GM19467 (cell line): ENCODE measurements around the gene LHX5.

Experiments
- ATAC-seq: cut with Tn5 transposase; IDR thresholded peaks from one replicate; pipeline ENCODE4 v1.9.1; 2021; ENCODE audit warnings: mild to moderate bottlenecking, moderate library complexity; ENCODE audit not compliant: unreplicated experiment

Gene LHX5

GRCh38 chr12:113478351-113479011 is 6.8 kb upstream of the LHX5 start:
- ATAC-seq: no peak

DNA sequence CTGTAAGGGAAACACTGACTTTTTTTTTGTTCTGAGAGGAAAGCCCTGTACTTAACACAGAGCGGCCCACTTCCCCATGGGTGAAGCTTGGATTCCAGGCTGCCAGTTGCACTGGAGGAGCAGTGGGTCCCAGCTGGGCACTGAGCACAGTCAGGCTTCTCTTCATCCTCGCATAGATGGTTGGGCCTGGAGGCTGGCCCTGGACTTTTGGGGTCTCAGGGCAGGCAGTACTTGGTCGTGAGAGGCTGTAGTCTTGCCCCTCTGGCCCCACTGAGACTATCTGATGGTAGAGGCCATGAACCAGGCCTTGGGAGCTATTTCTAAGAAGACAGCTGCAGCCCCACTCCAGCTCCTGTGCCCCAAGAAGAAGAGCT is 6.2 kb upstream of the LHX5 start:
- ATAC-seq: no peak

- no peak for ATAC-seq
Measured at GRCh38 chr12:113477171-113477841, 5.6 kb upstream of the LHX5 start.

DNA sequence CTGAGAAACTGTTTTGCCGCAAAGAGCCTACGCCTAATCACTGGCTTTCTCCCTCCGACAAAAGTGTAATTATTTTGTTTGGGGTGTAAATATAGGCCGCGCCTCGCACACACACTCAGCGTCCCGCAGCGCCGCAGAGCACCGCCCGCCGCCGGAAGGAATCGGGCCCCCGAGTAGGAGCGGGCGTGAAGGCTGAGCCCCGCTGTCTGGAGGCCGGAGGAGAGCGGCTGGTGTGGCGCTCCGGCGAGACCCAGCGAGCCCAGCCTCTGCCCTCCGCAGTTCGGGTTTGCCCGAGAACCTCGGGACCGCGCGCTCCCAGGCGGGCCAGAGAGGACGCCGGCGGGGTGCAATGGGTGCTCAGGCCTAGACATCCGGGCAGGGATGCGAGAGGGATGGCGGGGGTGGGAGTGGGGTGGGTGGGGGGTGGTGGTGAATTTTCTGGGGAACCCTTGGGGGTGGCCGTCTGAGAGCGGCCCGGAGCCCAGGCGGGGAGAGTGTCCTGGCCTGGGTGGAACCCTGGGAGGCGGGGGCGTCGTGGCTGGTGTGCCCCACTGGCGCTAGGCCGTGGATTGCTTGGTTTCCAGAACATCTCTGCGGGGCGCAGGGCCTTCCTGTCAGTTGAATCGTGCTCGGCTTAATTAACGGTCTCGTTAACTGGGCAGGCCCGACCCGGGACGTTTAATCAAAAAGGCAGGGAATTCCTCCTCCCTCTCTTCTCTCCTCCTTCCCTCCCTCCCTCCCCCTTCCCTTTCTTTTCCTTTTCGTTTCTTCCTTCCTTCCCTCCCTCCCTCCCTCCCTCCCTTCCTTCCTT is 4.7 kb upstream of the LHX5 start:
- ATAC-seq: no peak

- no peak for ATAC-seq
Measured at GRCh38 chr12:113475451-113476175, 3.9 kb upstream of the LHX5 start.

- no peak for ATAC-seq
Measured at GRCh38 chr12:113474635-113475436, 3.2 kb upstream of the LHX5 start.

DNA sequence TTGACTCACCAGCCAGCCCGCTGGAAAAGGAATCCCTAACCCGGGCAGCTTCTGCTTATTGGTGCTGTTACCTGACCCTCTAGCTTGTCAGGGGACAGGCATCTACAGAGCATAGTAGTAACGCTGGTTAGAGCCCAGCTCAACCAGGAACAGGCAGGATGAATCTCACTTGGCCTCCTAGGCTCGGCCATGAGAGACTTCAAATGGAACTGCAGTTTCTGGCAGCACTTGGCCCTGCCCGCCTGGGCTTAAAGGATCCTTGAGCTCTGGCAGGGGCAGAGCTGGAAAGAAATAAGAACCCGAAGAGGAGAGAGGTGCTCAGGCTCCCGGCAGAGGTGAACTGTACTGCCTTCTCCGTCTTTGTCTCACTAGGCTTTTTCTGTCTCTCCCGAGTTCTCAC is 2.3 kb upstream of the LHX5 start:
- ATAC-seq: no peak

DNA sequence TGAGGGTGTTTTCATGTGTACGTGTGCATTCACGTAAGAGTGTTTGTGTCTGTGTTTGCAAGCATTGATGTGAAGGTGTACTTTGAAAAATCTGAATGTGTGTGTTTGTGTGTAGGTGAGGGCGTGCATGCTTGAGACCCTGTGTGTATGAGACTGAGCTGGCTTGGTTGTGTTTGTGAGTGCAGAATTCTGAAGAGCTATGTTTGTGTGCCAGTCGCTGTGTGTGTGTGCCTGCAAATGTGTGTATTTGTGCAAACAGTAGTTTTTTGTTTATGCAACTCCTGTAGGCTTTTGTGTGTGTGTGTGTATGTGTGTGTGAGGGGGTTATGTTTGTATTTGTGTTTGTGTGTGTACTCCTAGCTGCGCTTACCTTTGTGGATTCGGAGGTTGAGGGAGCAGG is 1.7 kb upstream of the LHX5 start:
- no peak for ATAC-seq

DNA sequence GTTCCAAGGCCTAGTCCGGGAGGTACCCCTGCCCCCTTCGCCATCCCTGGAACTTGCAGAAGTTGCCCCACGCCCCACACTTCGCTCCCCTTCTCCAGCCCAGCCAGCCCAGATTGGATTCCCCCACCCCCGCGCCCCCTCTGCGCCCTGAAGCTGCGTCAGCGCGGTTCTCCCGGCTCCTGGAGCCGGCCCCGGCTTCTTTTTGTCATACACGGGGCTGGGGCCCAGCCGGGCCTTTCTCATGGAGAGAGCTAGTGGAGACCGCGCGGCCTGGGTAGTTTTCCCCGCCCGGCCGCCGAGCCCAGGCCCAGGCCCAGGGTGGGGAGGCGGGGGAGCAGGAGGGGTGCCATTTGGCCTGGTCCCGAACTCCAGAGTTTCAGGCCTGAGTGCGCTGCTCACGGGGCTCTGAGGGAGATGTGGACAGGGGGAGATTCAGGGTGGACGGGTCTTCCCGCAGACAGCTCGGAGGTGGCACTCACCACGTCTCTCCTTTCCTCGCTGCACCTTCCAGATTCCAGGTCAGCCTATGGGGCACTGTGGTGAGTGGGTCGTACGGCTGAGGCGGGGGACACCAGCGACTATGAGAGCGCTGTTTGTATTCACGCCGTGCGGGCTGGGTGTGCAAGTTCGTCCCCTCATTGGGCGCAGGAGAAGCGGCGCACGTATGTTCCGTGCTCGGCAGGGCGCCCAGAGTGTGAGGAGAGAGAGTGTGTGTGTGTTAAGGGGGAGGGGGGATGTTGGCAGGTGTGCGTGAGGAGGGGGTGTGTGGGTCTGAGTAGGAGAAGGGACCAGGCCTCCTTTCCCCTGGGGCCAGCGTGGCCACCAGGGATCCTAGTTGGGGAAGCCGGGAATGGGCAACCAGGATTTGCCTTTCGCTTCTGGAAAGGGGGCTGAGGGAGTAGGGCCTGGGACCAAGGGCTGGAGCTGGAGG is 785 bp upstream of the LHX5 start:
- ATAC-seq: no peak

DNA sequence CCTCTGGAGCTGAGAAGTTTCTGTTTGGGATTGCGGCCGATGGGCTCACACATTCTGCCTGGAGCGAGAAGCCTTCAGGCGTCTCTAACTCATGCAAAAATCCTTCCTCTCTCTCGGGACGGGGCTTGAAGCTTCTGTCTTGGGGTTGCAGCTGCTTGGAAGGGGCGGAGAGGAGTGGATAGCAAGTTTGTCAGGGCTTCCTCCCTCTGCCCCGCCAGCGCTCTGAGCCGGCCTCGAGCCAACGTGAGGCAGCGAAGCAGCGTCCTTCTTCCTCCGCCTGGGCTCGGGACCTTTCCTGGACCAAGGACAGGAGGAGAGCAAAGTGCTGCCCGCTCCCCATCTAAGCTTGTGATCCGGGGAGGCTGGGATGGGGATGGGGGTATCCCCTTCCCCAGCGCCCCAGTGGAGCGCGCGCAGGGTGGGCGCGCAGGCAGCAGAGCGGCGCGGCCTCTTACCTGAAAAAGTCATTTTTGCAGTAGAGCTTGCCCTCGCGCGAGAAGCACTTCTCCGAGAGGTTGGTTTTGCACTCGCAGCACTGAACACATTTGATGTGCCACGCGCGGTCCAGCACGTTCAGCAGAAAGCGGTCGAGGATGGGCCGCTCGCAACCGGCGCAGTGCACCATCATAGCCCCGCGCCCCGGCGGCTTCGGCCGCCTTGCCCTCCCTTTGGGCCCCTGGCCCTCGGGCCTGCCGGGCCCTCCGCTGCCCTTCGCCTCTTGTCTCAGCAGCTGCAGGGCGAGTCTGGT is 626 bp downstream of the LHX5 start:
- ATAC-seq: no peak

DNA sequence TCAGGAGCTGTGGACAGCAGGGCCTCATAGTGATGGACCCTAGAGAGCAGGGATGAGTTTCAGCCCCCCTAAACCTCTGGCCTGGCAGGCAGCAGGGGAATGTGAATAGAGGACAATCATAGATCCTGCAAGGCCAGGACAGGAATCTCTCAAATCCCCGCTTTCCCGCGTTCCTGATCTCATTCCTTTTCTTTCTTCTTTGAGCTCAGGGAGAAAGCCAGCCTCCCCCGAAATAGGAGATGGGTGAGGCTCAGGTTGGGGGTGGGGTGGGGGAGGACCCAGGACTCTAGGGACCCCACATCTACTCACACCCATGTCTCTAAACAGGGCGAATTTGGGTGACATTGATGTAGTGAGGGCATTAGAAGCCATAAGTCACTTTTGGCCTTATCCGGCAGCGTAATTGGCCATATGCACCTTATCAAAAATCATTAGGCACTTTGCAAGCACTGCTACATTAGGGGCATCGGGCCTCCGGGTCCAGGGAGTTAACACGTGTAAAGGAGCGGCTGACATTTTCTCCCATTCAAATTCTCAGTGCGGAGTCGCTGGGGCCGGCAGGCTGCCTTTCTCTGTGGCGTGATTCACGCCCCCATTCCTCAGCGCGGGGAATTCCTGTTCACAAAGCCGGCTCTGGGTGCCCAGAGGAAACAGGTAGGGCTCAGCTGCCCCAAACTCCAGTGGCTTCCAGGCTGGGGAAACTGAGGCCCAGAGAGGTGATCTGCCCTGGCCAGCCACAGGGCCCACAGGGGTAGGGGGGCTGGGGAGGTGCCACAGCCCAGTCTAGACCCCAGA is 1.5 kb downstream of the LHX5 start:
- no peak for ATAC-seq

GRCh38 chr12:113469224-113469948 is 2.3 kb downstream of the LHX5 start:
- ATAC-seq: no peak

- no peak for ATAC-seq
Measured at GRCh38 chr12:113468365-113469223, 3.1 kb downstream of the LHX5 start.

DNA sequence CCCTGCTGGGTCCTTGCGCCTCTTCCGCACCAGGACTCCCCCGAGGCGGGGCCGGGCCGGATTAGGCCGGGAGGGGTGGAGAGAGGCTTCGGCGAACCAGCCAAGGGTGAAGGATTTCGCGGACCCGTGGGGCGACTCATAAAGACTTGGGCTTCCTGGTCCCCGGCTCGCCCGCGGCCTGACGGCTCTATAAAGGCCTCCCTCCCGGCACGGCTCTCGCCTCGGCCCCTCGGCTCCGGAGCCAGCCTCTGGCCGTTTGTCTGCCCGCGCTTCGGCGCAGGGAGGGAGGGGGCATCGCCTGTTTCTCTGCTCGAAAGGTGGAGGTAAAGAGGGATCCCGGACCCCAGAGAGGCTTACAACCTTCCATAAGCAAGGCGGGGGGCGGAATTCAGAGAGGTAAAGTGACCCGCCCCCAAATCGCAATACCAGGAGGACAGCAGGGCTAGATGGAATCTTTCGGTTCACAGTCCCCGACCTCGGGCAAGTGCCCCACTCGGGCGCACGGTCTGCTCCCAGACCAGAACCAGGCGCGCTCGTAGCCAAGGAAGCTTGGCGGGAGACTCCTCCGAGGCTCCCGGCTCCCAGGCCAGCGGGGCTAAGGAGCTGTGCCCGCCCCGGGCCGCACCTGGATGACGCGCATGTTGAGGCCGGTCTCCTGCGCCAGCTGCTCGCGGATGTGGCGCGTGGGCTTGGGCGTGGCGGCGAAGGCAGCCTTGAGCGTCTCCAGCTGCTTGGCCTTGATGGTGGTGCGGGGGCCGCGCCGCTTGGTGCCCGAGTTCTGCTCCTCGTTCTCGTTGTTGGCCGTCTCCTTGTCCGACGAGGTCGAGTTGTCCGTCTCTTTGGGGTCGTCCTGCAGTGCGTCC is 3.9 kb downstream of the LHX5 start:
- no peak for ATAC-seq

GRCh38 chr12:113467142-113467501 is 4.5 kb downstream of the LHX5 start:
- ATAC-seq: no peak
